ENCODE results near the gene NUDT3. TPM values are rescaled to one million over a fixed set of nuclear protein-coding genes. Genes with fewer than 3 reads are reported as not detected.

NUDT3 gene
- total RNA-seq, 1 experiment from 2014 or later: 23.6 TPM

DNA sequence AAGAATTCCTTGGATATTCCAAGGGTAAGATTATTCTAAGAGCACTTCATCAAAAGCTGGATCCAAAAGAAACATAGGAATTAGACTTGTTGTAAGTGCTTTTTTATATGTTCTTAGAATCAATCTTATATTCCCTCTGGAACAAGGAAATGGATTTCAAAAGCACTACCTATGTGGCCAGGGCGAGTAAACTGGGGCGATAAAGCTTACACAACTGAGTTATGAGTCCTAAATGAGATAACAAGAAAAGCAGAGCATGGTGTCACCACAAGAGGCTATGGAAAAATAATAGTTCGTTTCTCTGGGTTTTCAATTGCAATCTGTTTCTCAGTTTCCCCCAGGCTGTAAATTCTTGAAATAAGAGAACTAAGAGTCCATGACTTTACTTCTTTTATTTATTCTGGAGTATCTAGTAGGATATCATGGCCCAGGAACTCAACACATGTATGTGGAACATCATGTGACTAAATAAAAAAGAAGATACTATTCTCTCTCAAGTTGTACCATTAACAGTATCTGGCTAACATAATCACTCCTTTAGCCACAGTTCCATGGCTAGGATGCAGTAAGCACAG, 51.5 kb downstream of the NUDT3 start:
- TF ChIP-seq, protein P1, sequence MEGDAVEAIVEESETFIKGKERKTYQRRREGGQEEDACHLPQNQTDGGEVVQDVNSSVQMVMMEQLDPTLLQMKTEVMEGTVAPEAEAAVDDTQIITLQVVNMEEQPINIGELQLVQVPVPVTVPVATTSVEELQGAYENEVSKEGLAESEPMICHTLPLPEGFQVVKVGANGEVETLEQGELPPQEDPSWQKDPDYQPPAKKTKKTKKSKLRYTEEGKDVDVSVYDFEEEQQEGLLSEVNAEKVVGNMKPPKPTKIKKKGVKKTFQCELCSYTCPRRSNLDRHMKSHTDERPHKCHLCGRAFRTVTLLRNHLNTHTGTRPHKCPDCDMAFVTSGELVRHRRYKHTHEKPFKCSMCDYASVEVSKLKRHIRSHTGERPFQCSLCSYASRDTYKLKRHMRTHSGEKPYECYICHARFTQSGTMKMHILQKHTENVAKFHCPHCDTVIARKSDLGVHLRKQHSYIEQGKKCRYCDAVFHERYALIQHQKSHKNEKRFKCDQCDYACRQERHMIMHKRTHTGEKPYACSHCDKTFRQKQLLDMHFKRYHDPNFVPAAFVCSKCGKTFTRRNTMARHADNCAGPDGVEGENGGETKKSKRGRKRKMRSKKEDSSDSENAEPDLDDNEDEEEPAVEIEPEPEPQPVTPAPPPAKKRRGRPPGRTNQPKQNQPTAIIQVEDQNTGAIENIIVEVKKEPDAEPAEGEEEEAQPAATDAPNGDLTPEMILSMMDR (IDR thresholded peaks at IDR 0.05; ENCODE audit: unreplicated experiment): no peak
- BruUV-seq (replicated peaks): no TSS peak
- Mint-ChIP-seq H3K4me3 (ENCODE audit: unreplicated experiment) (no peak overlapping the region), H3K9me3 (ENCODE audit: unreplicated experiment) (no peaks in the 10 kb centered on the region), H3K4me1 (ENCODE audit: insufficient read depth, unreplicated experiment) (peaks cover 26% of the 10 kb centered on the region), H3K36me3 (ENCODE audit: insufficient read depth, unreplicated experiment) (peaks cover 20% of the 10 kb centered on the region), H3K27me3 (ENCODE audit: insufficient read depth, unreplicated experiment) (no peaks in the 10 kb centered on the region), H3K27ac (ENCODE audit: low read depth, unreplicated experiment) (peak overlapping the region; percentile 61)
- CTCF ChIA-PET: no interaction called here
- DNase-seq (ENCODE audit: unreplicated experiment): no peak
- intact Hi-C loops (cut with micrococcal nuclease): no loop called here
- POLR2A ChIA-PET: interaction anchor here (0.6 to 2.2 kb wide), 3 partner anchors 13 to 50 kb away, joined by 3 to 8 read pairs (median 4); no protein-coding TSS in a partner anchor

DNA sequence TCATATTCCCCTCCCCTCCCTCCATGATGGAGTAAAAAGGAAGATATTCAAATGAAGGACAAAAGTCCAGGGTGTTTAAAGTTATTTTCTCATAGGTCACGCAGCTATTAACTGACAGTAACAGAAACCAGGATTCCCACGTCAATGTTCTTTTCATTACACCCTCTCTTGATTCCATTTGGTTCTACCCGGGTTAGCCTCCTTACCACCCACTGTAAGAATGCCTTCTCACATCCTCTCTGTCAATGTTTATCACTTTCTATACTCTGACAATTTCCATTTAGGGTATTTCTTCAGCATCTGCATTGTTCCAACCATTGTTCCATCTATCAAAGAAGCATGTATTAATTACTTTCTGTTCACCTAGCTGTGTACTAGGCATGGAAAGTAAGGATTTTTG, 52.1 kb downstream of the NUDT3 start:
- Mint-ChIP-seq H3K27ac (ENCODE audit: low read depth, unreplicated experiment) (peak overlapping the region; percentile 61), H3K4me3 (ENCODE audit: unreplicated experiment) (no peak overlapping the region), H3K36me3 (ENCODE audit: insufficient read depth, unreplicated experiment) (peaks cover 20% of the 10 kb centered on the region), H3K4me1 (ENCODE audit: insufficient read depth, unreplicated experiment) (peaks cover 26% of the 10 kb centered on the region), H3K9me3 (ENCODE audit: unreplicated experiment) (no peaks in the 10 kb centered on the region), H3K27me3 (ENCODE audit: insufficient read depth, unreplicated experiment) (no peaks in the 10 kb centered on the region)
- intact Hi-C loops (cut with micrococcal nuclease): no loop called here
- CTCF ChIA-PET: no interaction called here
- POLR2A ChIA-PET: interaction anchor here (2.2 kb wide), 1 partner anchor 14 kb away, joined by 8 read pairs; no protein-coding TSS in a partner anchor
- BruUV-seq (replicated peaks): no TSS peak
- no peak for DNase-seq (ENCODE audit: unreplicated experiment)
- TF ChIP-seq, protein P1 (IDR thresholded peaks at IDR 0.05; ENCODE audit: unreplicated experiment): no peak

DNA sequence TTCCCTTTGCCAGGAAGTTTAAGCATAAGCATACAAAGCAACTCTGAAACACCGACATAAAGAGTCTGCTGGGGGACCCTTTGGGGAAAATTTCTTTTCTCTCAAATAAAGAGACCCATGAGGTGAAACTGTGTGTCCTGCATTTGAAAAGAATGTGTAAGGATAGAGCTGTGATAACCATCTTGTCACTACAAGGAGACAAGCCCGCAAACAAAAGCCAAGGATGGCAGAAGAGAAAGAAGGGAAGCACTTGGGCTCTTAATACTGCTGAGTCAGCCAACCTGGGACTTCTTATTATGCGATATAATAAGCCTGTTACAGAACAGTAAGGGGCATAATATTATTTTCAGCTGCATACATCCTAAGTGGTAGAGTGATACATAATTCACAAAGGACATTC, 52.5 kb downstream of the NUDT3 start:
- intact Hi-C loops (cut with micrococcal nuclease): no loop called here
- Mint-ChIP-seq H3K36me3 (ENCODE audit: insufficient read depth, unreplicated experiment) (peaks cover 21% of the 10 kb centered on the region), H3K27me3 (ENCODE audit: insufficient read depth, unreplicated experiment) (no peaks in the 10 kb centered on the region), H3K4me1 (ENCODE audit: insufficient read depth, unreplicated experiment) (peaks cover 26% of the 10 kb centered on the region), H3K9me3 (ENCODE audit: unreplicated experiment) (no peaks in the 10 kb centered on the region), H3K4me3 (ENCODE audit: unreplicated experiment) (no peak overlapping the region), H3K27ac (ENCODE audit: low read depth, unreplicated experiment) (no peak overlapping the region)
- TSS peak; percentile 16 for BruUV-seq (replicated peaks)
- POLR2A ChIA-PET: interaction anchor here (2.2 to 2.5 kb wide), 2 partner anchors 14 kb away, joined by 5 to 8 read pairs; no protein-coding TSS in a partner anchor
- CTCF ChIA-PET: interaction anchor here (0.5 kb wide), 1 partner anchor 50 kb away, joined by 3 read pairs; no protein-coding TSS in a partner anchor
- TF ChIP-seq, protein P1 (IDR thresholded peaks at IDR 0.05; ENCODE audit: unreplicated experiment): no peak
- DNase-seq (ENCODE audit: unreplicated experiment): no peak

DNA sequence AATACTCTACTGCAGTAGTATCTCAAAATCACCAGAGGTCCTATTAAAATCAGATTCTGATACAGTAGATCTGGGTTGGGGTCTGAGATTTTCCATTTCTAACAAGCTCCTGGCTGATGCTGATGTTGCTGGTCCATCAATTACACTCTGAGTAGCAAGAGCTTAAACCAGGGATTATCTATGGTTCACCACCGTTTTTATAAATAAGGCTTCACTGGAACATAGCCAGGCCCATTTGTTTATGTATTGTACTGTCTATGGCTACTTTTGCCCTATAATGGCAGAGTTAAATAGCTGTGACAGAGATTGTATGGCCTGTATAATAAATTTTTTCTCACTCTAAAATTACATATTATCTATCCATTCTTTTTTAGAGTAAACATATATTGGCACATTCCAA, 53.0 kb downstream of the NUDT3 start:
- no peak overlapping the region for H3K27ac Mint-ChIP-seq (ENCODE audit: low read depth, unreplicated experiment)

More for the DNA sequence above, 53.0 kb downstream of the NUDT3 start:
- no TSS peak for BruUV-seq (replicated peaks)
- DNase-seq (ENCODE audit: unreplicated experiment): no peak
- CTCF ChIA-PET: interaction anchor here (0.5 kb wide), 1 partner anchor 49 kb away, joined by 3 read pairs; no protein-coding TSS in a partner anchor
- Mint-ChIP-seq H3K4me3 (ENCODE audit: unreplicated experiment) (no peak overlapping the region), H3K27me3 (ENCODE audit: insufficient read depth, unreplicated experiment) (no peaks in the 10 kb centered on the region), H3K36me3 (ENCODE audit: insufficient read depth, unreplicated experiment) (peaks cover 25% of the 10 kb centered on the region), H3K4me1 (ENCODE audit: insufficient read depth, unreplicated experiment) (peaks cover 26% of the 10 kb centered on the region), H3K9me3 (ENCODE audit: unreplicated experiment) (no peaks in the 10 kb centered on the region)
- intact Hi-C loops (cut with micrococcal nuclease): no loop called here
- TF ChIP-seq, protein P1 (IDR thresholded peaks at IDR 0.05; ENCODE audit: unreplicated experiment): no peak
- POLR2A ChIA-PET: interaction anchor here (1.5 to 2.5 kb wide), 3 partner anchors 14 to 47 kb away, joined by 3 to 8 read pairs (median 5); no protein-coding TSS in a partner anchor
